ENCODE measurements around the gene EXOC3L4. TPM values are rescaled to one million over a fixed set of nuclear protein-coding genes. Genes with fewer than 3 reads are reported as not detected.
A peak's percentile ranks its signal among the peaks of the same experiment; 100 is the strongest.
"Not testable (repeated sequence)": the region's sequence is repeated elsewhere in the genome, so short reads cannot be mapped to it uniquely, and the experiment has no call there.

Gene EXOC3L4
- total and polyA plus RNA-seq, 9 of the 15 experiments (the other 6 are each of a cell fraction or from before 2014, with no cell fraction given), result 0.10 to 6.7 (median 0.98) TPM; not detected in 1

DNA sequence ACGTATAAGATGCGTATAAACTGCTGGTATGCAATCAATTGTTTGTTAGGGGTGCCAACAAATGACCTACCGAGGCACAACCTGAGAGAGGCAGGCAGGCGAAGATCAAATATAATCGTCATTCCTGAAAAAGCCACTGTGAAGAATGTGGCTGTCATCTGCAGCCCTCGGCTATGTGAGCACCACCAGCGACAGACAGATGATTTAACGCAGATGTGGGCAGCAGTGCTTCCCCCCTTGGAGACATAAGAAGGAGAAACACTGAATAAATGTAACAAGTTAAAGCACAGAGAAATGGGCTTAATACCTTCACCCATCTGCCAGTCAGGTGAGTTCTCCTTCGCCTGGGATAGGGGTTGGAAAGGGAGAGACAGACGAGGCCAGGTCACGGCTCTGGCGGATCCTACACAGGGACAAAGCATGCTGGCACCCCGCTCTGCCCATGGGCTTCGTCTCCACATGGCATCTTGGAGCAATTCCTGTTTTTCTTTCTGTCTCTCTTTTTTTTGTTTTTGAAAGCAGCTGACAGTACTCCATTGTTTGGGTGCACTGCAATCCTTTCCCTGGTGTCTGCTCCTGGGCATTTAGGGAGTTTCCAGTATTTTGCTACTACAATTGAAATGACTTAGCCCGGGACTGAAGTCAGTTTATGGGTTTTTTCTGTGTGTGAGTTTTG lies 56.9 kb downstream of the EXOC3L4 start (continued):
- no peak for TF ChIP-seq DDX20 (tag; IDR thresholded peaks at IDR 0.05; ENCODE audit: low read depth)
- TF ChIP-seq ZNF764 (CRISPR knock-in tag; IDR thresholded peaks at IDR 0.05; ENCODE audit: low read depth), result no peak
- TF ChIP-seq, protein P1, sequence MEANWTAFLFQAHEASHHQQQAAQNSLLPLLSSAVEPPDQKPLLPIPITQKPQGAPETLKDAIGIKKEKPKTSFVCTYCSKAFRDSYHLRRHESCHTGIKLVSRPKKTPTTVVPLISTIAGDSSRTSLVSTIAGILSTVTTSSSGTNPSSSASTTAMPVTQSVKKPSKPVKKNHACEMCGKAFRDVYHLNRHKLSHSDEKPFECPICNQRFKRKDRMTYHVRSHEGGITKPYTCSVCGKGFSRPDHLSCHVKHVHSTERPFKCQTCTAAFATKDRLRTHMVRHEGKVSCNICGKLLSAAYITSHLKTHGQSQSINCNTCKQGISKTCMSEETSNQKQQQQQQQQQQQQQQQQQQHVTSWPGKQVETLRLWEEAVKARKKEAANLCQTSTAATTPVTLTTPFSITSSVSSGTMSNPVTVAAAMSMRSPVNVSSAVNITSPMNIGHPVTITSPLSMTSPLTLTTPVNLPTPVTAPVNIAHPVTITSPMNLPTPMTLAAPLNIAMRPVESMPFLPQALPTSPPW (CRISPR knock-in tag; IDR thresholded peaks at IDR 0.05), result no peak
- no peak for TF ChIP-seq EP300 (IDR thresholded peaks at IDR 0.05; ENCODE audit: low read length)
- no peak for TF ChIP-seq PHF20 (IDR thresholded peaks at IDR 0.05; ENCODE audit: partially characterized antibody)

DNA sequence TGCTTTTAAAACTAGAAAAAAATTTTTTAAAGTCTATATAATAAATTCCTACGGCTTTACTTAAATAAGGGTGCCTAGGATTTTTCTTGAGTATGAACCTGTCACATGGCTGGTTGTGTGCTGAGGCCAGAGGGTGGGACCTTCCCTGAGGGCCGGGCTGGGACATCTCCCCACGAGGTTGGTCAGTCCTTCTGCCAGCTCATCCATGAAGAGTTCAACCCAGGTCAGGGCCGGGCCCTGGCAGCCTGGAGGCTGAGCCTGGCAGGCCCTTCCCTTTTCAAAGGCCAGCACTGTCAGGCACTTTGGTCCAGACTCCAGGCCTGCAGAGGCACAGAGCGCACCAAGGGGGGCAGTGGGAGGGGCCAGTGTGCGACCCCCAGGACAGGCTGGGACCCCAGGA lies 60.5 kb downstream of the EXOC3L4 start:
- Histone ChIP-seq H3K79me2 (ENCODE audit: control insufficient read depth, insufficient read depth, low read length) (no peaks in the 10 kb centered on the region), H3K36me3 (ENCODE audit: control insufficient read depth, insufficient read depth, low read length) (no peaks in the 10 kb centered on the region), H3K4me3 (no peak overlapping the region), H3K9me1 (ENCODE audit: control insufficient read depth, insufficient read depth, low read length) (no peaks in the 10 kb centered on the region), H3K4me2 (ENCODE audit: insufficient read depth, low read length) (no peak overlapping the region), H3K4me1 (replicated peaks in 1 of 2; ENCODE audit: control insufficient read depth in 2 of 2, insufficient read depth in 2 of 2, low read length in 2 of 2) (peaks cover 0 to 15% of the 10 kb centered on the region in 2 experiments; a peak in 2 of 5 replicates), H3K9ac (ENCODE audit: insufficient read depth in 1 of 2, low read depth in 2 of 2, low read length in 2 of 2) (no peak overlapping the region), H3K27me3 (ENCODE audit: control insufficient read depth in 2 of 2, insufficient read depth in 2 of 2, low read length in 2 of 2) (peaks cover 3 to 35% of the 10 kb centered on the region in 2 experiments; a peak in 4 of 5 replicates), H3K27ac (ENCODE audit: extremely low read depth, low read depth, low read length) (no peak overlapping the region), H2AFZ (ENCODE audit: low read depth, low read length) (no peak overlapping the region), H3K9me3 (replicated peaks; ENCODE audit: control insufficient read depth, insufficient read depth, low read depth, low read length) (no peaks in the 10 kb centered on the region), H4K20me1 (replicated peaks; ENCODE audit: control insufficient read depth, insufficient read depth, low read length) (no peaks in the 10 kb centered on the region)
- intact Hi-C loops (cut with micrococcal nuclease) (no loop called here), in situ Hi-C loops (cut with MboI) (no loop called here)
- 41% methylated on average over 5 of the region's 6 CpGs for WGBS (ENCODE audit: insufficient coverage, low coverage, missing lambda C conversion rate)
- FAIRE-seq (no peak), ATAC-seq (0 out of 3 replicates have a peak, but pooled peaks have one; percentile 40), DNase-seq (ENCODE audit: extremely low read depth in 1 of 4, low spot score in 3 of 4) (no peak)
- CTCF ChIA-PET (ENCODE audit: low intra/inter-chr PET ratio), result no interaction called here
- POLR2A ChIA-PET, result interaction anchor here (0.6 kb wide), 1 partner anchor 189 kb away, joined by 3 read pairs; no protein-coding TSS in a partner anchor
- TF ChIP-seq, protein P2, sequence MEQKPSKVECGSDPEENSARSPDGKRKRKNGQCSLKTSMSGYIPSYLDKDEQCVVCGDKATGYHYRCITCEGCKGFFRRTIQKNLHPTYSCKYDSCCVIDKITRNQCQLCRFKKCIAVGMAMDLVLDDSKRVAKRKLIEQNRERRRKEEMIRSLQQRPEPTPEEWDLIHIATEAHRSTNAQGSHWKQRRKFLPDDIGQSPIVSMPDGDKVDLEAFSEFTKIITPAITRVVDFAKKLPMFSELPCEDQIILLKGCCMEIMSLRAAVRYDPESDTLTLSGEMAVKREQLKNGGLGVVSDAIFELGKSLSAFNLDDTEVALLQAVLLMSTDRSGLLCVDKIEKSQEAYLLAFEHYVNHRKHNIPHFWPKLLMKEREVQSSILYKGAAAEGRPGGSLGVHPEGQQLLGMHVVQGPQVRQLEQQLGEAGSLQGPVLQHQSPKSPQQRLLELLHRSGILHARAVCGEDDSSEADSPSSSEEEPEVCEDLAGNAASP (IDR thresholded peaks at IDR 0.05), result 0 out of 2 replicates have a peak, but pooled peaks have one; percentile 31
- TF ChIP-seq, protein P3, sequence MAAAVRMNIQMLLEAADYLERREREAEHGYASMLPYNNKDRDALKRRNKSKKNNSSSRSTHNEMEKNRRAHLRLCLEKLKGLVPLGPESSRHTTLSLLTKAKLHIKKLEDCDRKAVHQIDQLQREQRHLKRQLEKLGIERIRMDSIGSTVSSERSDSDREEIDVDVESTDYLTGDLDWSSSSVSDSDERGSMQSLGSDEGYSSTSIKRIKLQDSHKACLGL (CRISPR knock-in tag; IDR thresholded peaks at IDR 0.05; ENCODE audit: borderline replicate concordance, poor library complexity, severe bottlenecking), result no peak
- no TSS peak for BruUV-seq (replicated peaks)

DNA sequence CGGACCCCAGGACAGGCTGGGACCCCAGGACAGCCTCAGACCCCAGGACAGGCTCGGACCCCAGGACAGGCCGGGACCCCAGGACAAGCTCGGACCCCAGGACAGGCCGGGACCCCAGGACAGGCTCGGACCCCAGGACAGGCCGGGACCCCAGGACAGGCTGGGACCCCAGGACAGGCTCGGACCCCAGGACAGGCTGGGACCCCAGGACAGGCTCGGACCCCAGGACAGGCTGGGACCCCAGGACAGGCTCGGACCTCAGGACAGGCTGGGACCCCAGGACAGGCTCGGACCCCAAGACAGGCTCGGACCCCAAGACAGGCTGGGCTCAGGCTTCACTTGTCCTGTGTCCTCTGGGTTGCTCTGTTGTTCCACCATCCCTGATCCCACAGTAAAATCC lies 60.9 kb downstream of the EXOC3L4 start:
- H3K4me3 ChIP-seq; H4K20me1 ChIP-seq (replicated peaks; ENCODE audit: control insufficient read depth, insufficient read depth, low read length); BruUV-seq (replicated peaks); H3K4me2 ChIP-seq (ENCODE audit: insufficient read depth, low read length); H3K36me3 ChIP-seq (ENCODE audit: control insufficient read depth, insufficient read depth, low read length); CTCF ChIA-PET (ENCODE audit: low intra/inter-chr PET ratio); H2AFZ ChIP-seq (ENCODE audit: low read depth, low read length); DNase-seq (ENCODE audit: extremely low read depth in 1 of 4, low spot score in 3 of 4); H3K27ac ChIP-seq (ENCODE audit: extremely low read depth, low read depth, low read length); intact Hi-C loops (cut with micrococcal nuclease); in situ Hi-C loops (cut with MboI); FAIRE-seq; ATAC-seq; H3K9me1 ChIP-seq (ENCODE audit: control insufficient read depth, insufficient read depth, low read length); H3K9me3 ChIP-seq (replicated peaks; ENCODE audit: control insufficient read depth, insufficient read depth, low read depth, low read length); H3K9ac ChIP-seq (ENCODE audit: insufficient read depth in 1 of 2, low read depth in 2 of 2, low read length in 2 of 2); H3K79me2 ChIP-seq (ENCODE audit: control insufficient read depth, insufficient read depth, low read length): not testable (repeated sequence)
- POLR2A ChIA-PET, result interaction anchor here (0.6 kb wide), 1 partner anchor 188 kb away, joined by 3 read pairs; no protein-coding TSS in a partner anchor
- H3K27me3 ChIP-seq (ENCODE audit: control insufficient read depth in 2 of 2, insufficient read depth in 2 of 2, low read length in 2 of 2), result peaks cover 4 to 39% of the 10 kb centered on the region in 2 experiments
- H3K4me1 ChIP-seq (replicated peaks in 1 of 2; ENCODE audit: control insufficient read depth in 2 of 2, insufficient read depth in 2 of 2, low read length in 2 of 2), result peaks cover 0 to 15% of the 10 kb centered on the region in 2 experiments; a peak in 2 of 5 replicates
- WGBS (ENCODE audit: insufficient coverage, low coverage, missing lambda C conversion rate), result 38% methylated on average over 4 of the region's 12 CpGs
